NCI-H524 (cell line): ENCODE results near the gene OR2M2.

ENCODE experiments used
- DNase-seq, 2 experiments: peaks; one replicate each; lab custom pipeline; 2025; lab: John Stamatoyannopoulos, UW

Gene OR2M2

GRCh38 chr1:248174521-248174920 lies at the start of gene OR2M2:
OR2M2 (plus strand) TSS chr1:248174821; CDS start chr1:248179986, 5,165 bp downstream.
- DNase-seq: no peak

GRCh38 chr1:248127653-248128052 lies 47.0 kb upstream of the OR2M2 start:
- no peak for DNase-seq

GRCh38 chr1:248136811-248137210 lies 37.8 kb upstream of the OR2M2 start:
- DNase-seq: no peak

GRCh38 chr1:248140846-248141245 lies 33.8 kb upstream of the OR2M2 start:
- DNase-seq: no peak

GRCh38 chr1:248143311-248143710 lies 31.3 kb upstream of the OR2M2 start:
- DNase-seq: no peak

- DNase-seq: no peak
These were observed 30.0 kb upstream of the OR2M2 start, which contains the start of gene OR2M5 for GRCh38 chr1:248144513-248145198. OR2M5 (plus strand) TSS chr1:248145148; CDS start chr1:248145148, 0 bp downstream.

GRCh38 chr1:248152056-248152827 lies 22.4 kb upstream of the OR2M2 start:
- DNase-seq: no peak

GRCh38 chr1:248155927-248156326 lies 18.7 kb upstream of the OR2M2 start:
- DNase-seq: peak in 1 of 2 experiments; percentile 2

GRCh38 chr1:248158758-248159157 lies 15.9 kb upstream of the OR2M2 start:
- no peak for DNase-seq

- DNase-seq: no peak
These were observed 10.6 kb upstream of the OR2M2 start for GRCh38 chr1:248164031-248164430.

- DNase-seq: no peak
These were observed 9.4 kb upstream of the OR2M2 start for GRCh38 chr1:248165186-248165585.

- DNase-seq: no peak
These were observed 9.4 kb downstream of the OR2M2 start for GRCh38 chr1:248183996-248184395.

- no peak for DNase-seq
These were observed 12.7 kb downstream of the OR2M2 start for GRCh38 chr1:248187363-248187762.

GRCh38 chr1:248189026-248189425 lies 14.4 kb downstream of the OR2M2 start:
- DNase-seq: no peak

GRCh38 chr1:248194117-248194516 lies 19.5 kb downstream of the OR2M2 start:
- no peak for DNase-seq

GRCh38 chr1:248196965-248197364 lies 22.3 kb downstream of the OR2M2 start, which contains the start of gene OR2M3:
OR2M3 (plus strand) TSS chr1:248197265; CDS start chr1:248203068, 5,803 bp downstream.
- no peak for DNase-seq

GRCh38 chr1:248215880-248216279 lies 41.3 kb downstream of the OR2M2 start:
- DNase-seq: no peak

GRCh38 chr1:248225537-248225936 lies 50.9 kb downstream of the OR2M2 start:
- DNase-seq: no peak

- DNase-seq: no peak
These were observed 54.8 kb downstream of the OR2M2 start for GRCh38 chr1:248229360-248229908.
